Endodermal cell (in vitro differentiated cells): ENCODE results near the gene B4GALNT4. TPM values are rescaled to one million over a fixed set of nuclear protein-coding genes. Genes with fewer than 3 reads are reported as not detected.

ENCODE experiments used
- DNase-seq: peaks from one replicate; pipeline ENCODE4 v3.0.0-alpha.2; 2017
- H3K27ac ChIP-seq: 2 replicates; pipeline ENCODE4 v1.5.1; 2013; ENCODE audit warnings: mild to moderate bottlenecking, low read depth, low read length, moderate library complexity
- H3K27me3 ChIP-seq: 2 replicates; pipeline ENCODE4 v1.6.1; 2013; ENCODE audit warnings: mild to moderate bottlenecking, low read length, moderate library complexity; ENCODE audit not compliant: insufficient read depth, control insufficient read depth, poor library complexity, severe bottlenecking
- H3K36me3 ChIP-seq: 2 replicates; pipeline ENCODE4 v1.7.0; 2013; ENCODE audit warnings: mild to moderate bottlenecking, low read length, moderate library complexity; ENCODE audit not compliant: control insufficient read depth, insufficient read depth
- H3K4me1 ChIP-seq: one replicate; pipeline ENCODE4 v1.7.0; 2013; ENCODE audit warnings: low read length; ENCODE audit not compliant: control insufficient read depth, insufficient read depth
- H3K4me3 ChIP-seq: 2 replicates; pipeline ENCODE4 v1.5.1; 2013; ENCODE audit warnings: mild to moderate bottlenecking, low read length, moderate library complexity
- H3K9ac ChIP-seq: 2 replicates; pipeline ENCODE4 v1.6.1; 2013; ENCODE audit warnings: mild to moderate bottlenecking, low read length, moderate library complexity; ENCODE audit not compliant: poor library complexity, severe bottlenecking; ENCODE audit errors: extremely low read depth
- H3K9me3 ChIP-seq: 2 replicates; pipeline ENCODE4 v1.6.1; 2013; ENCODE audit warnings: mild to moderate bottlenecking, low read length, moderate library complexity; ENCODE audit not compliant: control insufficient read depth
- H3K27ac Mint-ChIP-seq: 2 replicates; pipeline ENCODE4 v1.8.0; 2020; ENCODE audit warnings: mixed read lengths
- H3K27me3 Mint-ChIP-seq: 2 replicates; pipeline ENCODE4 v1.8.0; 2021; ENCODE audit warnings: mild to moderate bottlenecking, mixed read lengths; ENCODE audit not compliant: insufficient read depth
- H3K36me3 Mint-ChIP-seq: 2 replicates; pipeline ENCODE4 v1.8.0; 2020; ENCODE audit warnings: low read depth, mixed read lengths
- H3K4me1 Mint-ChIP-seq: 2 replicates; pipeline ENCODE4 v1.8.0; 2020; ENCODE audit warnings: mixed read lengths
- H3K4me3 Mint-ChIP-seq: 2 replicates; pipeline ENCODE4 v1.8.0; 2020; ENCODE audit warnings: mild to moderate bottlenecking, moderate library complexity, mixed read lengths
- H3K9me3 Mint-ChIP-seq: 2 replicates; pipeline ENCODE4 v1.8.0; 2020; ENCODE audit warnings: mild to moderate bottlenecking, mixed read lengths
- WGBS, 2 experiments: methylation state at CpG; one replicate each; pipeline versions ENCODE4 v1.1.5 to v1.1.7; 2013; ENCODE audit warnings: missing lambda C conversion rate in 2 of 2, mixed read lengths in 1 of 2; ENCODE audit not compliant: insufficient coverage in 1 of 2, insufficient read length in 1 of 2; 5-methylcytosine and 5-hydroxymethylcytosine counted together
- total RNA-seq, 2 donors: library from RNA; stranded (reverse); fragmentation: NEBNext Ultra II Directional in 1 of 2; extraction: Animal tissue kit (Norgen Biotek cat#: 25700) in 1 of 2; gene quantifications; 2 replicates in 1 of 2; 3 replicates in 1 of 2; pipeline ENCODE4 v1.2.1, GENCODE V29; 2021
- TF ChIP-seq, protein P1 (sequence below): fragments of 200-600 bp; sonication (generic); conservative IDR thresholded peaks from 2 replicates; pipeline ENCODE4 v1.5.0; 2021; ENCODE audit warnings: antibody characterized with exemption, mild to moderate bottlenecking

The B4GALNT4 gene
- total RNA-seq, 2 donors from 2014 or later = 109 to 118 TPM

GRCh38 chr11:357582-357981 is 11.7 kb upstream of the B4GALNT4 start:
- H3K9ac ChIP-seq = no peak overlapping the region
- no peaks in the 10 kb centered on the region for H3K27me3 ChIP-seq
- Mint-ChIP-seq H3K4me1 (peaks cover 19% of the 10 kb centered on the region), H3K27me3 (peaks cover 8% of the 10 kb centered on the region), H3K27ac (no peak overlapping the region), H3K36me3 (peaks cover 4% of the 10 kb centered on the region), H3K9me3 (peaks cover 33% of the 10 kb centered on the region), H3K4me3 (no peak overlapping the region)
- peaks cover 6% of the 10 kb centered on the region for H3K4me1 ChIP-seq
- 94 to 100% methylated on average over 3 to 4 of the region's 4 CpGs for WGBS, 2 experiments
- peaks cover 31% of the 10 kb centered on the region for H3K9me3 ChIP-seq
- DNase-seq = no peak
- no peaks in the 10 kb centered on the region for H3K36me3 ChIP-seq
- H3K27ac ChIP-seq = no peak overlapping the region
- TF ChIP-seq, protein P1, sequence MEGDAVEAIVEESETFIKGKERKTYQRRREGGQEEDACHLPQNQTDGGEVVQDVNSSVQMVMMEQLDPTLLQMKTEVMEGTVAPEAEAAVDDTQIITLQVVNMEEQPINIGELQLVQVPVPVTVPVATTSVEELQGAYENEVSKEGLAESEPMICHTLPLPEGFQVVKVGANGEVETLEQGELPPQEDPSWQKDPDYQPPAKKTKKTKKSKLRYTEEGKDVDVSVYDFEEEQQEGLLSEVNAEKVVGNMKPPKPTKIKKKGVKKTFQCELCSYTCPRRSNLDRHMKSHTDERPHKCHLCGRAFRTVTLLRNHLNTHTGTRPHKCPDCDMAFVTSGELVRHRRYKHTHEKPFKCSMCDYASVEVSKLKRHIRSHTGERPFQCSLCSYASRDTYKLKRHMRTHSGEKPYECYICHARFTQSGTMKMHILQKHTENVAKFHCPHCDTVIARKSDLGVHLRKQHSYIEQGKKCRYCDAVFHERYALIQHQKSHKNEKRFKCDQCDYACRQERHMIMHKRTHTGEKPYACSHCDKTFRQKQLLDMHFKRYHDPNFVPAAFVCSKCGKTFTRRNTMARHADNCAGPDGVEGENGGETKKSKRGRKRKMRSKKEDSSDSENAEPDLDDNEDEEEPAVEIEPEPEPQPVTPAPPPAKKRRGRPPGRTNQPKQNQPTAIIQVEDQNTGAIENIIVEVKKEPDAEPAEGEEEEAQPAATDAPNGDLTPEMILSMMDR = no peak
- H3K4me3 ChIP-seq = no peak overlapping the region

- DNase-seq = no peak
- Histone ChIP-seq H3K4me1 (peaks cover 6% of the 10 kb centered on the region), H3K9me3 (peaks cover 31% of the 10 kb centered on the region), H3K9ac (no peak overlapping the region), H3K27me3 (no peaks in the 10 kb centered on the region), H3K4me3 (no peak overlapping the region), H3K36me3 (no peaks in the 10 kb centered on the region), H3K27ac (no peak overlapping the region)
- Mint-ChIP-seq H3K36me3 (peaks cover 4% of the 10 kb centered on the region), H3K4me3 (no peak overlapping the region), H3K9me3 (peaks cover 33% of the 10 kb centered on the region), H3K4me1 (peaks cover 12% of the 10 kb centered on the region), H3K27me3 (peaks cover 8% of the 10 kb centered on the region), H3K27ac (no peak overlapping the region)
- 82 to 86% methylated on average over 29 to 34 of the region's 34 CpGs for WGBS, 2 experiments
- TF ChIP-seq, protein P1 = no peak
Measured at GRCh38 chr11:358129-358800, 11.0 kb upstream of the B4GALNT4 start.

GRCh38 chr11:359181-359714 is 10.1 kb upstream of the B4GALNT4 start:
- Histone ChIP-seq H3K27me3 (no peaks in the 10 kb centered on the region), H3K9me3 (peaks cover 31% of the 10 kb centered on the region), H3K9ac (no peak overlapping the region), H3K4me1 (peaks cover 6% of the 10 kb centered on the region), H3K36me3 (no peaks in the 10 kb centered on the region), H3K27ac (no peak overlapping the region), H3K4me3 (no peak overlapping the region)
- Mint-ChIP-seq H3K4me1 (peaks cover 7% of the 10 kb centered on the region), H3K27ac (no peak overlapping the region), H3K27me3 (peaks cover 8% of the 10 kb centered on the region), H3K36me3 (peaks cover 4% of the 10 kb centered on the region), H3K4me3 (no peak overlapping the region), H3K9me3 (peaks cover 33% of the 10 kb centered on the region)
- 88 to 90% methylated on average over 3 to 5 of the region's 5 CpGs for WGBS, 2 experiments
- DNase-seq = no peak
- TF ChIP-seq, protein P1 = no peak
